Tibial artery (tissue), 4 donors: Measurements from ENCODE around the gene MAD1L1.

Source experiments
- DNase-seq, 2 donors: peaks; one replicate each; pipeline ENCODE4 v3.0.0-alpha.2; 2019
- H3K27ac ChIP-seq, 2 donors: fragments of 200-600 bp; sonication (generic) in 1 of 2; 1 replicate in 1 of 2; 2 replicates in 1 of 2; pipeline ENCODE4 v1.5.1; 2018 to 2019; ENCODE audit warnings: mild to moderate bottlenecking in 1 of 2
- H3K27me3 ChIP-seq, 2 donors: fragments of 200-600 bp; sonication (generic) in 1 of 2; one replicate each; pipeline versions ENCODE4 v1.5.1 to v1.6.0; 2016 to 2019
- H3K36me3 ChIP-seq, 3 donors: fragments of 200-600 bp; sonication (generic) in 2 of 3; one replicate each; pipeline ENCODE4 v1.5.1; 2016 to 2019; ENCODE audit warnings: mild to moderate bottlenecking in 2 of 3
- H3K4me1 ChIP-seq, 4 donors: fragments of 200-600 bp; sonication (generic) in 2 of 4; 1 replicate in 3 of 4; 2 replicates in 1 of 4; pipeline ENCODE4 v1.5.1; 2016 to 2019
- H3K4me3 ChIP-seq, 2 donors: fragments of 200-600 bp; sonication (generic) in 1 of 2; 1 replicate in 1 of 2; 2 replicates in 1 of 2; pipeline ENCODE4 v1.5.1; 2018 to 2019; ENCODE audit warnings: mild to moderate bottlenecking in 2 of 2
- H3K9me3 ChIP-seq, 3 donors: fragments of 200-600 bp; sonication (generic) in 1 of 3; one replicate each; pipeline ENCODE4 v1.5.1; 2016 to 2019
- intact Hi-C: fragments of 100-400 bp; cut with DNase I; formaldehyde crosslinking; loops from one replicate; pipeline ENCODE4 v1.15.0; 2023; ENCODE audit warnings: low total_unique reads
- TF ChIP-seq, protein P1 (sequence below), 2 experiments: fragments of 200-600 bp in 1 of 2; fragments of 450-650 bp in 1 of 2; IDR thresholded peaks; one replicate each; pipeline ENCODE4 v1.5.1; 2017 to 2019; ENCODE audit warnings: antibody characterized with exemption in 2 of 2, mild to moderate bottlenecking in 1 of 2, moderate library complexity in 1 of 2

Gene MAD1L1

DNA sequence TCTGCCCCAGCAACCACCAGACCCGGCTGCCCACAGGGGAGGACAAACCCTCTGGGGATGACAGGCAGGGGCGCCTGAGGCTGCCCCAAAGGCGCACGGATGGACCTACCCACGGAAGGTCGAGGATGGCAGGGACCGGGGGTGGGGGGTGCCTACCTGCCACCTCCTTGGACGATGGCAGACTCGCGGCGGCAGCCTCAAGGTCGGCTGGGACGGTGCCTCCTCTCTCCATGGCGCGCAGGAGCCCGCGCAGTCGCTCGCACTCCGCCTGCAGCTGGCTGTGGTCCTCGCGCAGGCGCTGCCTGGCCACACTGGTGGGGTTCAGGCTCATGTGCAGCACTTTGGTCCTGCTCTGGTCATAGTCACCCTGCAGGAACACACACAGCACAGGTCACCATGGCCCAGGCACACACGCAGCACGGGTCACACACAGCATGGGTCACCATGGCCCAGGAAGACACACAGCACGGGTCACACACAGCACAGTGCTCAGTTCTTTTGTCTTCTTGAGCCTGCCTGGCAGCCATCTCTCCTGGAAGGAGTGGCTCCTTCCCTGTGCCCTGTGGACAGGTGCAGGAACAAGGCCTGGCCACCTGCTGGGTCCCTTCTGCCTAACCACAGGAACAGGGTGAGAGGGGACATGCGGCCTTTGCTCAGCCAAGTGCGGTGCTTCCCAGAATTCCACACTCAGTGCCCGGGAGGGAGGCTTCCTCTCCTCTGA, 296.1 kb downstream of the MAD1L1 start:
- Histone ChIP-seq H3K36me3 (peaks cover 0 to 13% (median 0%) of the 10 kb centered on the region in 3 donors), H3K27me3 (no peaks in the 10 kb centered on the region), H3K4me3 (no peak overlapping the region), H3K4me1 (peaks cover 0 to 3% (median 0%) of the 10 kb centered on the region in 4 donors), H3K9me3 (no peaks in the 10 kb centered on the region), H3K27ac (no peak overlapping the region)
- DNase-seq, result no peak
- intact Hi-C loops, result no loop called here
- TF ChIP-seq, protein P1, sequence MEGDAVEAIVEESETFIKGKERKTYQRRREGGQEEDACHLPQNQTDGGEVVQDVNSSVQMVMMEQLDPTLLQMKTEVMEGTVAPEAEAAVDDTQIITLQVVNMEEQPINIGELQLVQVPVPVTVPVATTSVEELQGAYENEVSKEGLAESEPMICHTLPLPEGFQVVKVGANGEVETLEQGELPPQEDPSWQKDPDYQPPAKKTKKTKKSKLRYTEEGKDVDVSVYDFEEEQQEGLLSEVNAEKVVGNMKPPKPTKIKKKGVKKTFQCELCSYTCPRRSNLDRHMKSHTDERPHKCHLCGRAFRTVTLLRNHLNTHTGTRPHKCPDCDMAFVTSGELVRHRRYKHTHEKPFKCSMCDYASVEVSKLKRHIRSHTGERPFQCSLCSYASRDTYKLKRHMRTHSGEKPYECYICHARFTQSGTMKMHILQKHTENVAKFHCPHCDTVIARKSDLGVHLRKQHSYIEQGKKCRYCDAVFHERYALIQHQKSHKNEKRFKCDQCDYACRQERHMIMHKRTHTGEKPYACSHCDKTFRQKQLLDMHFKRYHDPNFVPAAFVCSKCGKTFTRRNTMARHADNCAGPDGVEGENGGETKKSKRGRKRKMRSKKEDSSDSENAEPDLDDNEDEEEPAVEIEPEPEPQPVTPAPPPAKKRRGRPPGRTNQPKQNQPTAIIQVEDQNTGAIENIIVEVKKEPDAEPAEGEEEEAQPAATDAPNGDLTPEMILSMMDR (IDR thresholded peaks at IDR 0.05), result no peak

DNA sequence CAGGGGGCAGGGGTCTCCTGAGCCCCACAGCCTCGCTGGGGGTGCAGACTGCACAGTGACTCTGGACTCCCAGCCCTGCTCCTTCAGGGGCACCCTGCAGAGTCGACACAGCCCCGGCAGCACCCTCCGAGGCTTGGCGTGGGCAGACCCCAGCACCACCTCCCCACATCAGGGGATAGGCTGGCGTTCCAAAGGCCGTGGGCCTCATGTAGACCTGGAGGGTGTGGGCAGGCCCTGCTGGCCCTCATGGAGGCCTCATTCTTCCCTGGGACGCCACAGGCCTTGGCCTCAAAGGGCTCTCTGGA, 296.8 kb downstream of the MAD1L1 start:
- intact Hi-C loops, result no loop called here

DNA sequence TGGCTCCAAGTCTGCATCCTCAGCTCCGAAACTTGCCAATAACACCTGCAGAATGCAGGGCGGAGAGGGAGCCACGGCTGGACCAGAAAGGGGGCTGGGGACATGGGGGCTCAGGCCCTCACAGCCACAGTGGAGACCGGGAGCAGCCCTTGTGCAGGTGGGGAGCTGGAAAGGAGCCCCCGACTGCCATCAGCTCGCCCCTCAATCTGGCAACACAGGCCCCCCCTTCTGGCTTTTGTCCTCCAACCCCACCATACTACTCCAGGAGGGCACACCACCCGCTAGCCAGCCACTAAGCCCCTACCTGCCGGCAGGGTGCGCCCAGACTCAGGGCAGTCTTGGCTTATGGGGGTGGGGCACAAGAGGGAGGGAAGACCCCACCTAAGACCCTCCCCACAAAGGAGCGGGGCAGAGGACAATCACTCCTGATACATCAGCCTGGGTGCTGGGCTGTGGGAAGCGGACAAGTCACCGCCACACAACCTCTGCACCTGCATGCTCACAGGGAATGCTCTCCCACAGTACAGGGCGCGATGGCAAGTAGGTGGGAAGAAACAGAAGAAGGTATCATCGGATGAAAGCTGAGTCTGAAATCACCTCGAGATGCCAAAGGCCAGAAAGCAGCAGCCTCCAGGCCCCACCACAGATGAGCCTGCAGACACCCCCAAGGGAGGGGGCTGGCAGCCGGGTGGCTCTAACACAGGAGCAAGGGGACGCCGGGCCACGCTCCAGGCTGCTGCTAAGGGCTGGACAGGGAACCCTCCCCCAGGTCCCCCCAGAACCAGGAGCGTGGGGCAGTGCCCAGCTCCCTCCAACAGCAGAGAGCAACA, 297.4 kb downstream of the MAD1L1 start:
- intact Hi-C loops, result no loop called here
- H3K36me3 ChIP-seq, result peaks cover 0 to 13% (median 0%) of the 10 kb centered on the region in 3 donors
- TF ChIP-seq, protein P1 (IDR thresholded peaks at IDR 0.05), result no peak
- no peaks in the 10 kb centered on the region for H3K27me3 ChIP-seq
- no peak overlapping the region for H3K27ac ChIP-seq
- DNase-seq, result no peak
- peaks cover 0 to 3% (median 0%) of the 10 kb centered on the region in 4 donors for H3K4me1 ChIP-seq
- H3K9me3 ChIP-seq, result no peaks in the 10 kb centered on the region
- no peak overlapping the region for H3K4me3 ChIP-seq

More for the DNA sequence above, 296.8 kb downstream of the MAD1L1 start:
- Histone ChIP-seq H3K27me3 (no peaks in the 10 kb centered on the region), H3K9me3 (no peaks in the 10 kb centered on the region), H3K27ac (no peak overlapping the region), H3K4me3 (no peak overlapping the region), H3K4me1 (peaks cover 0 to 3% (median 0%) of the 10 kb centered on the region in 4 donors), H3K36me3 (peaks cover 0 to 13% (median 0%) of the 10 kb centered on the region in 3 donors)
- DNase-seq, result no peak
- TF ChIP-seq, protein P1 (IDR thresholded peaks at IDR 0.05), result no peak

DNA sequence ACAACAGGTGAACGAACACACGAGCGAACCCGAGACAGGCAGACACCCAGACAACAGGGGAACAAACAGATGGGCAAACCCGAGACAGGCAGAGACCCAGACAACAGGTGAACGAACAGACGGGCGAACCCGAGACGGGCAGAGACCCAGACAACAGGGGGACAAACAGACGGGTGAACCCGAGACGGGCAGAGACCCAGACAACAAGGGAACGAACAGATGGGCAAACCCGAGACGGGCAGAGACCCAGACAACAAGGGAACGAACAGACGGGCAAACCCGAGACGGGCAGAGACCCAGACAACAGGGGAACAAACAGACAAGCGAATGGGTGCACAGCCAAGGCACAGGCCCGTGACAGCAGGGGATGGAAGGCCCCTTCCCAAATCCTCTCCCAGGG, 298.0 kb downstream of the MAD1L1 start:
- Histone ChIP-seq H3K27me3 (no peaks in the 10 kb centered on the region), H3K4me1 (peaks cover 0 to 3% (median 0%) of the 10 kb centered on the region in 4 donors), H3K36me3 (peaks cover 0 to 13% (median 0%) of the 10 kb centered on the region in 3 donors), H3K9me3 (no peaks in the 10 kb centered on the region), H3K27ac (no peak overlapping the region), H3K4me3 (no peak overlapping the region)
- intact Hi-C loops, result no loop called here
- TF ChIP-seq, protein P1 (IDR thresholded peaks at IDR 0.05), result no peak
- DNase-seq, result no peak

DNA sequence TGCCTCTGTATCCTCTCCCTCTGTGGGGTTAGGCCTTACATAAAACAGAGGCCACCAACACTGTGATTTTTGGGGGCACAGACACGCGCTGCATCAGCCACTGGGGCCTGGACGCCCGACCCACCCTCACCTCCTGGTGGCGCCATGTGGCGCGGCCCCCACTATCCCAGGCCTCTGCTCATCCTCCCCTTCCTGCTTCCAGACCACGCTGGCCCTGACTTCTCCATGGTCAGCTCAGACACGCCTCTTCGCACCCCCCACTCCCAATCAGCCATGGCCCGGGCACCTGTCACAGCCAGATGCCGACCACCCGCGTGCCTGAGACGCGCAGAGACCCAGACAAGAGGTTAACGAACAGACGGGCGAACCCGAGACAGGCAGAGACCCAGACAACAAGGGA, 298.7 kb downstream of the MAD1L1 start:
- Histone ChIP-seq H3K27ac (no peak overlapping the region), H3K4me3 (no peak overlapping the region), H3K9me3 (no peaks in the 10 kb centered on the region), H3K27me3 (no peaks in the 10 kb centered on the region), H3K36me3 (peaks cover 0 to 13% (median 0%) of the 10 kb centered on the region in 3 donors), H3K4me1 (peaks cover 0 to under 1% (median 0%) of the 10 kb centered on the region in 4 donors)
- DNase-seq, result no peak
- intact Hi-C loops, result no loop called here
- TF ChIP-seq, protein P1 (IDR thresholded peaks at IDR 0.05), result no peak
